Peyer's patch (tissue), 4 donors: ENCODE results near the gene TIAM1.

ENCODE experiments used
- POLR2A ChIP-seq, 2 donors: fragments of 450-650 bp; IDR thresholded peaks; one replicate each; pipeline ENCODE4 v1.5.1; 2017; ENCODE audit warnings: antibody characterized with exemption in 2 of 2, mild to moderate bottlenecking in 2 of 2, moderate library complexity in 2 of 2
- TF ChIP-seq, protein P1 (sequence below), 6 experiments: fragments of 450-650 bp in 4 of 6; fragments of 200-600 bp in 2 of 6; sonication (generic) in 1 of 6; IDR thresholded peaks; one replicate each; pipeline ENCODE4 v1.5.1; 2017 to 2019; ENCODE audit warnings: antibody characterized with exemption in 6 of 6, mild to moderate bottlenecking in 3 of 6, moderate library complexity in 1 of 6

DNA sequence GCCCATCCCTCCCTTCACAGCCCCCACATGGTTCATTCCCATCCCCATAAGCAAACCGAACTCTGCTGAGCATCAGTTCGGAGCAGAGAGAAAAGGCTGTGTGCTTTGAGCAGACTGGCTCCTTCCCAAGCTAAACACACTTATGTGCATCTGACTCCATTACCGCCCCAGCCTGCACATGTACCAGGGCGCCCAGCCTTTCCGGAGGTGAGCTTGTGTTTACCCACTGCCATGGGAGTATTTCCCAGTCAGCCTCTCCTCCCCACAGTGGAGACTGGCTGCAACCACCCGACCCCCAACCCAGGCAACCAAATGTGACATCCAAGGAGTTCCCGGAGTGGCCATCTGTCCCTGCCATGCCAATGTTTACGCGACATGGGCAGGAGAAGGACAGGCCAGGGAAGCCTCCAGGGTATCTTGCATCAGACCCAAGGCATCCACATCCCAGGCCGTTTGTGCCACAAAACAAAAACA lies 9.4 kb downstream of the TIAM1 start:
- TF ChIP-seq POLR2A (IDR thresholded peaks at IDR 0.05), result no peak
- TF ChIP-seq, protein P1, sequence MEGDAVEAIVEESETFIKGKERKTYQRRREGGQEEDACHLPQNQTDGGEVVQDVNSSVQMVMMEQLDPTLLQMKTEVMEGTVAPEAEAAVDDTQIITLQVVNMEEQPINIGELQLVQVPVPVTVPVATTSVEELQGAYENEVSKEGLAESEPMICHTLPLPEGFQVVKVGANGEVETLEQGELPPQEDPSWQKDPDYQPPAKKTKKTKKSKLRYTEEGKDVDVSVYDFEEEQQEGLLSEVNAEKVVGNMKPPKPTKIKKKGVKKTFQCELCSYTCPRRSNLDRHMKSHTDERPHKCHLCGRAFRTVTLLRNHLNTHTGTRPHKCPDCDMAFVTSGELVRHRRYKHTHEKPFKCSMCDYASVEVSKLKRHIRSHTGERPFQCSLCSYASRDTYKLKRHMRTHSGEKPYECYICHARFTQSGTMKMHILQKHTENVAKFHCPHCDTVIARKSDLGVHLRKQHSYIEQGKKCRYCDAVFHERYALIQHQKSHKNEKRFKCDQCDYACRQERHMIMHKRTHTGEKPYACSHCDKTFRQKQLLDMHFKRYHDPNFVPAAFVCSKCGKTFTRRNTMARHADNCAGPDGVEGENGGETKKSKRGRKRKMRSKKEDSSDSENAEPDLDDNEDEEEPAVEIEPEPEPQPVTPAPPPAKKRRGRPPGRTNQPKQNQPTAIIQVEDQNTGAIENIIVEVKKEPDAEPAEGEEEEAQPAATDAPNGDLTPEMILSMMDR (IDR thresholded peaks at IDR 0.05), result no peak
